Measurements from ENCODE around the gene TXNDC17. TPM values are rescaled to one million over a fixed set of nuclear protein-coding genes. Genes with fewer than 3 reads are reported as not detected.
A peak's percentile ranks its signal among the peaks of the same experiment; 100 is the strongest.

The TXNDC17 gene
- total and polyA plus RNA-seq, 2 of the 8 experiments (the other 6 are each of a cell fraction or from before 2014, with no cell fraction given), result 182 to 410 TPM

DNA sequence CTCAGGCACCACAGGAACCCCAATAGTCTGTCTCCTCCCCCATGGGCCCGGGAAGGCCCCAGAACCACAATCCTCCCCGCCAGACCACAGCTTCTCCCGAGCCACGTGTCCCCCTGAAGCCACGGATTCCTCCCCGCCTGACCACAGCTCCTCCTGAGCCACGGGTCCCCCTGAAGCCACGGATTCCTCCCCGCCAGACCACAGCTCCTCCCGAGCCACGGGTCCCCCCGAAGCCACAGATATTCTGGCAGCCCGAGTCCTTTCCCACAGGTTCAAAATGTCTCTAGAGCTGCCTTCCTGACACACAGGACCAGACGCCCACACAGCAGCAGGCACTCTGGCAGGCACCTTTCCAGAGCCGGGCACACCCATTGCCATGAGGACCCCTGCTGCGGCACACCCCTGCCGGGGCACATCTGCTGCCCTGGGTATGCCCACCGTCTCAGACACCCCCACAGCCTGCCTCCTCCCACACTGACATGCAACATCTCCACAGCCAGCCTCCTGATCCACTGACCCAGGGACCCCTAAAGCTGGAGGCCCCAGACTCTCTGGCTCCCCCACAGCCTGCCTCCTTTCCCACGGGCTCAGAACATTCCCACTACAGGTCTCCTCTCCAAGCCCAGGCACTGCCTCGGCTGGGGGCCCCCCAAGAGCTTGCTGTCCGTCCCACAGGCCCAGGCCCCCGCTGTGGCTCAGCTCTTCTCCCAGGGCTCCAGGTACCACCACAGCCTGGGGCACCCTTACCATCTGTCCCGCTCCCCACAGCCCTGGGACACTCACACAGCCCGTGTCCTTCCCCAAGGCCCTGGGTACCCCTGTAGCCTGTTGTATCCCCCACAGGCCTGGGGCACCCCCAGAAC is 2.6 kb upstream of the TXNDC17 start:
- H2BK12ac ChIP-seq (ENCODE audit: low read depth, low read length), result no peak overlapping the region
- H3K79me1 ChIP-seq (ENCODE audit: low read depth, low read length), result 0 out of 2 replicates have a peak, but pooled peaks cover 4% of the 10 kb centered on the region
- ChIA-PET CTCF (ENCODE audit: partially characterized antibody) (interaction anchor here (0.8 to 0.9 kb wide), 2 partner anchors 10 to 30 kb away, joined by 3 read pairs; no protein-coding TSS in a partner anchor), POLR2A (ENCODE audit: partially characterized antibody) (interaction anchor here (0.7 to 2.0 kb wide), 6 partner anchors 10 to 143 kb away, joined by 3 to 6 read pairs (median 4); partner anchors contain the start of genes C17orf100 and MED31)
- H4K91ac ChIP-seq (replicated peaks; ENCODE audit: insufficient read length, low read length), result no peak overlapping the region
- H3K4me1 ChIP-seq (replicated peaks in 1 of 4; ENCODE audit: control insufficient read depth in 3 of 4, insufficient read depth in 4 of 4, low read length in 3 of 4), result peaks cover 0 to 10% (median 2%) of the 10 kb centered on the region in 4 experiments; a peak in 4 of 7 replicates
- H3K36me3 ChIP-seq (ENCODE audit: control insufficient read depth in 2 of 4, insufficient read depth in 4 of 4, low read length in 3 of 4), result peaks cover 4 to 26% (median 8%) of the 10 kb centered on the region in 4 experiments; a peak in 6 of 8 replicates
- no peak overlapping the region for H4K5ac ChIP-seq (ENCODE audit: insufficient read length, low read depth, low read length)
- no peak overlapping the region for H2BK5ac ChIP-seq (ENCODE audit: low read depth, low read length)
- peaks cover 10% of the 10 kb centered on the region for H3K23me2 ChIP-seq (ENCODE audit: low read depth, low read length)
- FAIRE-seq, result no peak
- H3K14ac ChIP-seq (ENCODE audit: insufficient read length), result no peak overlapping the region
- no peak overlapping the region for H3K23ac ChIP-seq (ENCODE audit: insufficient read length)
- no peak overlapping the region for H2BK15ac ChIP-seq (ENCODE audit: low read length)
- H3K79me2 ChIP-seq (ENCODE audit: control insufficient read depth in 1 of 2, insufficient read depth in 2 of 2, low read length in 2 of 2), result peaks cover 0 to 32% of the 10 kb centered on the region in 2 experiments; a peak in 2 of 4 replicates
- no peak overlapping the region for H2BK20ac ChIP-seq (ENCODE audit: low read length)
- no peak overlapping the region for H2AFZ ChIP-seq (ENCODE audit: low read length)
- H2BK120ac ChIP-seq (replicated peaks; ENCODE audit: low read depth, low read length), result no peak overlapping the region
- H3K9ac ChIP-seq (replicated peaks in 1 of 4; ENCODE audit: extremely low read depth in 1 of 4, low read depth in 3 of 4, low read length in 3 of 4), result no peak overlapping the region
- H2AK5ac ChIP-seq (ENCODE audit: low read depth, low read length), result no peak overlapping the region
- H3K27me3 ChIP-seq (replicated peaks in 1 of 4; ENCODE audit: control insufficient read depth in 3 of 4, extremely low read depth in 1 of 4, insufficient read depth in 3 of 4, low read length in 3 of 4), result no peaks in the 10 kb centered on the region
- H3K56ac ChIP-seq (replicated peaks; ENCODE audit: insufficient read length, low read depth, low read length), result no peak overlapping the region
- no peaks in the 10 kb centered on the region for H3K9me3 ChIP-seq (ENCODE audit: insufficient read depth in 2 of 2, low read depth in 1 of 2, low read length in 1 of 2)
- no peak overlapping the region for H3K4ac ChIP-seq (replicated peaks; ENCODE audit: insufficient read length, low read depth, low read length)
- H3K27ac ChIP-seq (ENCODE audit: low read depth, low read length), result no peak overlapping the region
- no peak overlapping the region; a peak in 1 of 4 replicates for H3K4me2 ChIP-seq (ENCODE audit: insufficient read depth in 1 of 2, low read depth in 2 of 2, low read length in 2 of 2)
- DNase-seq (ENCODE audit: low read depth in 1 of 2, low spot score in 2 of 2), result no peak
- no peak overlapping the region for H3K18ac ChIP-seq (ENCODE audit: extremely low read depth, low read length)
- 0 out of 2 replicates have a peak overlapping the region, but pooled peaks have one; percentile 82 for H4K8ac ChIP-seq (ENCODE audit: extremely low read depth, insufficient read depth, low read length)
- no peak overlapping the region for H3K4me3 ChIP-seq (ENCODE audit: extremely low read depth in 1 of 4, insufficient read depth in 2 of 4, low read depth in 3 of 4, low read length in 4 of 4)
- H4K20me1 ChIP-seq (replicated peaks in 1 of 2; ENCODE audit: control insufficient read depth in 1 of 2, insufficient read depth in 2 of 2, low read length in 2 of 2), result peaks cover 0 to 8% of the 10 kb centered on the region in 2 experiments
- WGBS, 2 experiments (ENCODE audit: extremely low coverage in 1 of 2, insufficient coverage in 1 of 2, insufficient read length in 1 of 2, insufficient replicate concordance in 2 of 2, low coverage in 1 of 2, low lambda C conversion rate in 2 of 2, missing lambda C conversion rate in 1 of 2), result 89% methylated on average over 22 of the region's 24 CpGs; no CpG with 5 or more reads in 1 of the 2 experiments
- no peak for TF ChIP-seq EGR1 (IDR thresholded peaks at IDR 0.05; ENCODE audit: borderline replicate concordance, low read depth, low read length)
- no peak for TF ChIP-seq EP300 (IDR thresholded peaks at IDR 0.05; ENCODE audit: borderline replicate concordance in 1 of 2, low read depth in 2 of 2, low read length in 2 of 2)
- TF ChIP-seq ZNF274 (IDR thresholded peaks at IDR 0.05; ENCODE audit: borderline replicate concordance, extremely low read depth, low read length), result no peak
- TF ChIP-seq SP2 (IDR thresholded peaks at IDR 0.05; ENCODE audit: low read length), result no peak
- no peak for TF ChIP-seq ASH2L (IDR thresholded peaks at IDR 0.05; ENCODE audit: low read length)
- TF ChIP-seq CTBP2 (IDR thresholded peaks at IDR 0.05; ENCODE audit: borderline replicate concordance, insufficient read depth, insufficient read length, low read length), result no peak
- TF ChIP-seq GABPA (IDR thresholded peaks at IDR 0.05; ENCODE audit: borderline replicate concordance, insufficient read depth, low read length), result no peak
- no peak for TF ChIP-seq SIN3A (conservative IDR thresholded peaks at IDR 0.05 in 1 of 2, IDR thresholded peaks at IDR 0.05 in 1 of 2; ENCODE audit: low read depth in 1 of 2, low read length in 2 of 2)
- no peak for TF ChIP-seq CEBPB (IDR thresholded peaks at IDR 0.05; ENCODE audit: low read depth, low read length)
- TF ChIP-seq RXRA (IDR thresholded peaks at IDR 0.05; ENCODE audit: insufficient read depth, low read depth, low read length), result no peak
- no peak for TF ChIP-seq SUZ12 (IDR thresholded peaks at IDR 0.05; ENCODE audit: low read length)
